Gastroesophageal sphincter (tissue), 4 donors: ENCODE data around the gene RANBP17. TPM values are rescaled to one million over a fixed set of nuclear protein-coding genes. Genes with fewer than 3 reads are reported as not detected.

Experiments
- ATAC-seq: fragments of 150-250 bp; one replicate; pipeline ENCODE4 v1.9.1; 2016; ENCODE audit warnings: mild to moderate bottlenecking, moderate library complexity
- H3K27ac ChIP-seq, 4 donors: fragments of 200-600 bp; sonication (generic) in 3 of 4; 1 replicate in 3 of 4; 2 replicates in 1 of 4; pipeline ENCODE4 v1.5.1; 2016 to 2019
- H3K27me3 ChIP-seq: fragments of 200-600 bp; sonication (generic); one replicate; pipeline ENCODE4 v1.5.1; 2019
- H3K36me3 ChIP-seq, 2 donors: fragments of 200-600 bp; sonication (generic); one replicate each; pipeline ENCODE4 v1.5.1; 2019; ENCODE audit warnings: control low read depth in 1 of 2
- H3K4me1 ChIP-seq, 3 donors: fragments of 200-600 bp; sonication (generic); 1 replicate in 2 of 3; 2 replicates in 1 of 3; pipeline ENCODE4 v1.5.1; 2016 to 2019; ENCODE audit warnings: control low read depth in 2 of 3
- H3K4me3 ChIP-seq, 2 donors: fragments of 200-600 bp; sonication (generic); one replicate each; pipeline ENCODE4 v1.5.1; 2019; ENCODE audit warnings: mild to moderate bottlenecking in 1 of 2, moderate library complexity in 1 of 2
- H3K9me3 ChIP-seq, 3 donors: fragments of 200-600 bp; sonication (generic); one replicate each; pipeline ENCODE4 v1.5.1; 2017 to 2019; ENCODE audit warnings: control low read depth in 2 of 3
- CTCF ChIP-seq, 4 experiments: fragments of 200-600 bp in 2 of 4; fragments of 450-650 bp in 2 of 4; sonication (generic) in 1 of 4; IDR thresholded peaks; one replicate each; pipeline ENCODE4 v1.5.1; 2017 to 2019; ENCODE audit warnings: antibody characterized with exemption in 4 of 4, mild to moderate bottlenecking in 2 of 4, moderate library complexity in 2 of 4
- EP300 ChIP-seq: sonication (generic); formaldehyde crosslinking; IDR thresholded peaks from one replicate; pipeline ENCODE4 v1.6.1; 2017; ENCODE audit warnings: antibody characterized with exemption, mild to moderate bottlenecking
- POLR2A ChIP-seq, 2 donors: fragments of 450-650 bp; IDR thresholded peaks; one replicate each; pipeline ENCODE4 v1.6.1; 2017; ENCODE audit warnings: antibody characterized with exemption in 2 of 2, mild to moderate bottlenecking in 2 of 2, moderate library complexity in 1 of 2
- POLR2AphosphoS5 ChIP-seq: sonication (generic); formaldehyde crosslinking; IDR thresholded peaks from one replicate; pipeline ENCODE4 v1.6.1; 2017; ENCODE audit warnings: antibody characterized with exemption
- WGBS, 2 donors: methylation state at CpG; one replicate each; pipeline ENCODE4 v1.1.5; 2018; ENCODE audit warnings: low coverage in 1 of 2; 5-methylcytosine and 5-hydroxymethylcytosine counted together
- total RNA-seq, 4 donors: library from RNA; depleted of rRNA; stranded (reverse); fragments of >200 nt; gene quantifications; one replicate each; pipeline ENCODE4 v1.1.0, GENCODE V29; 2016

RANBP17 gene
- total RNA-seq, 4 donors from 2014 or later = 7.7 to 21.7 (median 13.8) TPM

DNA sequence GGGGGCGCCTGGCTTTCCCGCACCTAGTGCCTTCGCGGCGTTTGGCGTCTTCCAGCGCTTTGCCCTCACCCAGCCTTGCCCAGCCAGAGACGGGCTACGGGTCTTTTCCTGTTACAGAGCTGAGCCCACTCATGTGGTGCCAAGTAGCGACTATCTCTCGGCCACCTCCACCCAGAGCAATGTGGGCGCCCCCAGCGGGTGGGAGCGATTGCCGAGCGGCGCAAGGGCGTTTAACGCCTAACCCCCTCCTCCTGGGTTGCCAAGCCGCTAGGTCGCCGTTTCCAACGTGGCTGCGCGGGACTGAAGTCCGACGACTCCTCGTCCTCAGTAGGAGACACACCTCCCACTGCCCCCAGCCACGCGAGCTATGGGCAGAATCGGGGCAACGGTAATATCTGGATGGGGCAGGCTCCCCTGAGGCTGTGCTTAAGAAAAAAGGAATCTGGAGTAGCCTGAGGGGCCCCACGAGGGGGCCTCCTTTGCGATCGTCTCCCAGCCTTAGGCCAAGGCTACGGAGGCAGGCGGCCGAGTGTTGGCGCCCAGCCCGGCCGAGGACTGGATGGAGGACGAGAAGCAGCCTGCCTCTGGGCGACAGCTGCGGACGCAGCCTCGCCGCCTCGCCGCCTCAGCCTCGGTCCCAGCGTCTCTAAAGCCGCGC, 453.0 kb downstream of the RANBP17 start:
- H3K36me3 ChIP-seq = no peaks in the 10 kb centered on the region
- peaks cover 0 to 76% (median 46%) of the 10 kb centered on the region in 3 donors for H3K4me1 ChIP-seq
- ATAC-seq = no peak
- H3K27ac ChIP-seq = no peak overlapping the region
- H3K9me3 ChIP-seq = no peaks in the 10 kb centered on the region
- TF ChIP-seq POLR2AphosphoS5 (no peak), CTCF (IDR thresholded peaks at IDR 0.05) (no peak), EP300 (no peak), POLR2A (IDR thresholded peaks at IDR 0.05) (no peak)
- H3K27me3 ChIP-seq = peaks cover 100% of the 10 kb centered on the region
- WGBS, 2 donors = 0% methylated on average over 4 of the region's 53 CpGs; no CpG with 5 or more reads in 1 of the 2 donors
- peak overlapping the region in 1 of 2 donors; percentile 29 for H3K4me3 ChIP-seq

DNA sequence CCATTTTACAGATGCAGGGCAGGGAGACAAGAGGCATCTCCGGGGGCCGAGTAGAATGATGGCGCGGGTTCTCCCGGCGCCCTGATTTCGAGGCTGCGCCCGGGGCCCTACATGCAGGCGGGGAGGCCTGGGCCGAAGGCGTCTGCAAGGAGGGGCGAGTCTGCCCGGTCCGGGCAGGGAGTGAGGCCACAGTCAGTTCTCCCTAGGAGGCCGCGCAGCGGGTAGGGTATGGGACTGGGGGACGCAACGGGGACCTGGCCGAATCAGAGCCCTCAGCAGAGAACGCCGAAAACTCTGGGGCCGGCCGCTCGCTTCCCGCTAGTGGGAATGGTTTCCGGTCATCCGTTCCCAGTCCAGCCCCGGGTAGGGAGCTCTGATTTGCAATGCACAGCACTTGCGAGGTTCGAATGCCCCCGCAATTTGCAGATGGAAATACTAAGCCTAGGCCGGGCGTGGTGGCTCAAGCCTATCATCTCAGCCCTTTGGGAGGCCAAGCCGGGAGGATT, 453.6 kb downstream of the RANBP17 start:
- Histone ChIP-seq H3K36me3 (no peaks in the 10 kb centered on the region), H3K9me3 (no peaks in the 10 kb centered on the region), H3K4me3 (peak overlapping the region in 1 of 2 donors; percentile 29), H3K27me3 (peaks cover 100% of the 10 kb centered on the region), H3K4me1 (peaks cover 0 to 70% (median 46%) of the 10 kb centered on the region in 3 donors), H3K27ac (no peak overlapping the region)
- TF ChIP-seq POLR2A (IDR thresholded peaks at IDR 0.05) (no peak), POLR2AphosphoS5 (no peak), EP300 (no peak), CTCF (IDR thresholded peaks at IDR 0.05) (no peak)
- no peak for ATAC-seq
- 1 to 4% methylated on average over 9 to 15 of the region's 36 CpGs for WGBS, 2 donors

DNA sequence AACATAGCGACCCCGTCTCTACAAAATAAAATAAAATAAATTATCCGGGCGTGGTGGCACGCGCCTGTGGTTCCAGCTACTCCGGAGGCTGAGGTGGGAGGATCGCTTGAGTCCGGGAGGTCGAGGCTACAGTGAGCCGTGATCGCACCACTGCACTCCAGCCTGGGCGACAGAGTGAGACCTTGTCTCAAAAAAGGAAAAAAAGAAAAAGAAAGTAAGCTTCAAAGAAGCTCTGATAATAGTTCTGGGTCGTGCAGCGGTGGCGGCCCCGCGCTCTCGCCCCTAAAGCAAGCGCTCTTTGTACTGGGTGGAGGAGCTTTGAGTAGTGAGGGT, 454.1 kb downstream of the RANBP17 start:
- peaks cover 0 to 66% (median 44%) of the 10 kb centered on the region in 3 donors for H3K4me1 ChIP-seq
- no peak for ATAC-seq

DNA sequence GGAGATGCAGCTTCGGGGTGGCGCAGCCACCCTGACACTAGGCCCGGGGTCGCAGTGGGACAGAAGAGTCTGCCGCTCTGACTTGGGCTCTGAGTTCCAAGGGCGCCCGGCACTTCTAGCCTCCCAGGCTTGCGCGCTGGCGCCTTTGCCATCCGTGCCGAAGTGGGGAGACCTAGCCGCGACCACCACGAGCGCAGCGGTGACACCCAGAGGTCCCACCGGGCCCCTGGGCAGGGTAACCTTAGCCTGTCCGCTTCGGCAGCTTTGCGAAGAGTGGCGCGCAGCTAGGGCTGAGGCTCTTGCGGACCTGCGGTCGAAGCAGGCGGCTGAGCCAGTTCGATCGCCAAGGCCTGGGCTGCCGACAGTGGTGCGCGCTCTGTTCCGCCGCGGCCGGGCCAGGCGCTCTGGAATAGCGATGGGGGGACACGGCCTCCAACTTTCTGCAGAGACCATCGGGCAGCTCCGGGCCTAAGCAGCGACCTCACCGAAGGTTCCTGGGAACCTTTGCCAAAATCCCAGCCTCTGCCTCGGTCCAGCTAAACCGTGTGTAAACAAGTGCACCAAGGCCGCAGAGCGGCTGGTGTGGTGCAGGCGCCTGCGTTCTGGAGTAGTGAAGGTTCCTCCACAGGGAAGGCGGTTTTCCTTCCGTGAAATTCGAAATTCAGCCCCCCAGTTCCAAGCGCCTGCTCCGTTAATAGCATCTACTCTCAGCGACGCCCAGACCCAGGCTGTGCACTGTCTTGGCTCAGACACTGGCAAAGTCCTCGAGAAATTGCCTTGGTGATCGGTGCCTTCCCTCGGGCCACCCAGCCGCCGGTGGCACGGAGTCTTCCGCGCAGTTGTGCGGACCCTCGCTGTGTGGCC, 454.7 kb downstream of the RANBP17 start:
- Histone ChIP-seq H3K27me3 (peaks cover 100% of the 10 kb centered on the region), H3K4me1 (peaks cover 0 to 60% (median 38%) of the 10 kb centered on the region in 3 donors), H3K27ac (no peak overlapping the region), H3K4me3 (peak overlapping the region in 1 of 2 donors; percentile 29), H3K36me3 (no peaks in the 10 kb centered on the region), H3K9me3 (no peaks in the 10 kb centered on the region)
- TF ChIP-seq POLR2AphosphoS5 (no peak), EP300 (no peak), POLR2A (IDR thresholded peaks at IDR 0.05) (no peak), CTCF (IDR thresholded peaks at IDR 0.05) (no peak)
- ATAC-seq = no peak
- WGBS, 2 donors = 5% methylated on average over 24 of the region's 66 CpGs; no CpG with 5 or more reads in 1 of the 2 donors

More for the DNA sequence above, 454.1 kb downstream of the RANBP17 start:
- TF ChIP-seq CTCF (IDR thresholded peaks at IDR 0.05) (no peak), POLR2AphosphoS5 (no peak), POLR2A (IDR thresholded peaks at IDR 0.05) (no peak), EP300 (no peak)
- Histone ChIP-seq H3K4me3 (peak overlapping the region in 1 of 2 donors; percentile 29), H3K27ac (no peak overlapping the region), H3K9me3 (no peaks in the 10 kb centered on the region), H3K27me3 (peaks cover 100% of the 10 kb centered on the region), H3K36me3 (no peaks in the 10 kb centered on the region)
- WGBS, 2 donors = 7 to 11% methylated on average over 19 to 20 of the region's 20 CpGs
